ENCODE results near the gene POMT1.

Gene POMT1

DNA sequence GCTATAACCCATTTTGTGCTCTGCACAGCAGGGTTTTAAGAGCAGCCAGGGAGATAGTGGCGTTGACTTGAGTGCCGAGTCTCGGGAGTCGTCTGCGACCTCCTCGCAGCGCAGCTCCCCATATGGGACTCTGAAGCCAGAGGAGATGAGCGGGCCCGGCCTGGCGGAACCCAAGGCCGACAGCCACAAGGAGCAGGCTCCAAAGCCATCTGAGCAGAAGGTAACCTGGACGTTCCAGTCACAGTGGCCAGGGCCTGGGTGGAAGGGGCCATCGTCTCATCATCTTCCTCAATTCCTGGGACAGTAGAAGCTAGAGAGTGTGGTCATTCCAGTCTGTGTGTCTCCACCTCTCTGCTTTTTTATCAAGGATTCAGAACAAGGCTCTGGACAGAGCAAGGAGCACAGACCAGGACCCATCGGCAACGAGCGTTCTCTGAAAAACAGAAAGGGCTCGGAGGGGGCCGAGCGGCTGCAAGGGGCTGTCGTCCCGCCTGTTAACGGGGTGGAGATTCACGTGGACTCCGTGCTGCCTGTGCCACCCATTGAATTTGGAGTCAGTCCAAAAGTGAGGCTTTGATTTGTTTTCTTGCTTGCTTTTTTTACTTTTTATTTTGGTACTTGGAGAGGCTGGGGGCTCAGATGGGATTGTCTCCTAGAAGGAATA lies 20.2 kb upstream of the POMT1 start:
- FAIRE-seq: no peak
- no peak for DNase-seq (ENCODE audit: insufficient read length, low spot score)
- TF ChIP-seq, protein P1, sequence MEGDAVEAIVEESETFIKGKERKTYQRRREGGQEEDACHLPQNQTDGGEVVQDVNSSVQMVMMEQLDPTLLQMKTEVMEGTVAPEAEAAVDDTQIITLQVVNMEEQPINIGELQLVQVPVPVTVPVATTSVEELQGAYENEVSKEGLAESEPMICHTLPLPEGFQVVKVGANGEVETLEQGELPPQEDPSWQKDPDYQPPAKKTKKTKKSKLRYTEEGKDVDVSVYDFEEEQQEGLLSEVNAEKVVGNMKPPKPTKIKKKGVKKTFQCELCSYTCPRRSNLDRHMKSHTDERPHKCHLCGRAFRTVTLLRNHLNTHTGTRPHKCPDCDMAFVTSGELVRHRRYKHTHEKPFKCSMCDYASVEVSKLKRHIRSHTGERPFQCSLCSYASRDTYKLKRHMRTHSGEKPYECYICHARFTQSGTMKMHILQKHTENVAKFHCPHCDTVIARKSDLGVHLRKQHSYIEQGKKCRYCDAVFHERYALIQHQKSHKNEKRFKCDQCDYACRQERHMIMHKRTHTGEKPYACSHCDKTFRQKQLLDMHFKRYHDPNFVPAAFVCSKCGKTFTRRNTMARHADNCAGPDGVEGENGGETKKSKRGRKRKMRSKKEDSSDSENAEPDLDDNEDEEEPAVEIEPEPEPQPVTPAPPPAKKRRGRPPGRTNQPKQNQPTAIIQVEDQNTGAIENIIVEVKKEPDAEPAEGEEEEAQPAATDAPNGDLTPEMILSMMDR (IDR thresholded peaks at IDR 0.05; ENCODE audit: insufficient read depth, missing control alignments): no peak

DNA sequence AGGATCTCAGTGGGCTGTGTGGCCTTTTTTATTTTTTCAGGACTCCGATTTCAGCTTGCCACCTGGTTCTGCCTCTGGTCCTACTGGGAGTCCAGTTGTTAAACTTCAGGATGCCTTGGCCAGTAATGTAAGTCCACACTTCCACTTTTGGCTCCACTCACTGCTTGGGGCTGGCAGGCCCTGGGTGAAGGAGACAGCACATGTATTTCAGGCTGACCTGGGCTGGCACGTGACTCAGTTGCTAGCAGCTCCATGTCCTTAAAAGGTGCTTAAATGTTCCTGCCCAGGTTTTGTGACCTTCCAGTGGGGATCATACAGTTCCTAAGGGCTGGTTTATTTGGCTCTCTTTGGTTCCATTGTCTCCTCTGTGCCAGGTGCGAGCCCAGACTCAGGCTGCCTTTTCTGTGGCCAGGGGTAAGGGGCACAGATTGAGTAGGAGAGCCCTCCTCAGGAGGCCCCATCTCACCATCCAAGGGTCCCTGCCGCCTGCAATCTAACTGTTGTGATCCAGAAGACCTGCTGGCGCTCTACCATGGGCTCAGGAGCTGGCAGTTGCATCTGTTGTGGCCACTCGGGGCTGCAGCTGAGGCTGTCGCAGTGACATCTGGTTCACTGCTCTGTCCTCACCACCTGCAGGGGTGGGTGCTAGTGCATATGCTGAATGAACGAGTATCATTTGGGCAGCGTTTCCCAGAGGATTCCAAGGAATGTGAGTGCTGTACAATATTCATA lies 19.2 kb upstream of the POMT1 start:
- no peak for DNase-seq (ENCODE audit: insufficient read length, low spot score)
- no peak for FAIRE-seq
- TF ChIP-seq, protein P1 (IDR thresholded peaks at IDR 0.05; ENCODE audit: insufficient read depth, missing control alignments): no peak

DNA sequence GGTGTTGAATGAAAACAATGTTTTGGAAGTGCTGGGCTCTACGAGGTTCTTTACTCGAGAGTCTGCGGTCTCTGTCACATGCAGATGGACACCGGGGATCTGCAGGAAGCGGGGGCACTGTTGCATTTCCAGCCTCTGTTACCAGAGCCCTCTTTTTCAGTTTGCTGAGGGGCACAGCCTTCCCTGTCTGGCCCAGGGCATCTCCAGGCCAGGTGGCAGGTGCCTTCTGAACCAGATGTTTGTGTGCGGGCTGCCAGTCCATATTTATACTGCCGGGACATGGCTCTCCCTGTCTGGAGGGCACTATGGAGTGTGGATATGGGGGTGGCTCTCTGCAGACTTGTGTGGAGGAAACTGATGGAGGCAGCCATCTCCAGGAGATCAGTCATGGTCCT lies 18.7 kb upstream of the POMT1 start:
- TF ChIP-seq, protein P1 (IDR thresholded peaks at IDR 0.05; ENCODE audit: insufficient read depth, missing control alignments): no peak
- FAIRE-seq: no peak
- DNase-seq (ENCODE audit: insufficient read length, low spot score): no peak

DNA sequence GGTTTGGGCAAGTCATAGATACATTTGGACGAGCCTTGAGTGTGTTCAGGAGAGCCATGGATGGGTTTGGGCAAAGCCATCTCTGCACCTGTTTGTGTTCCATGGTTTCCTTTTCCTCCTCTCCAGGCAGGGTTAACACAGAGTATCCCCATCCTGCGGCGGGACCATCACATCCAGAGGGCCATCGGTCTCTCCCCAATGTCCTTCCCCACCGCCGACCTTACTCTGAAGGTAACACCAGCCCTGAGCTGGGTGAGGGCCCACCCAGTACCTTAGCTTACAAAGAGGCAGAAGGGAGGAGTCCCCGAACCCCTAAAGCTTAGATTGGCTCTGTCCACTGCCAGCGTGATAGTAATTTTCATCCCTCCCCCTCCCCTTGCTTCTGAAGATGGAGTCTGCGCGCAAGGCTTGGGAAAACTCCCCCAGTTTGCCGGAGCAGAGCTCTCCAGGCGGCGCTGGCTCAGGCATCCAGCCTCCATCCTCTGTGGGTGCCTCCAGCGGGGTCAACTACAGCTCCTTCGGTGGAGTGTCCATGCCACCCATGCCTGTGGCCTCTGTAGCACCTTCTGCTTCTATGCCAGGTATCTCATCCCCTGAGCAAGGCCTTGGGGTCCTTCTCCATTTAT lies 18.0 kb upstream of the POMT1 start:
- DNase-seq (ENCODE audit: insufficient read length, low spot score) (no peak), FAIRE-seq (no peak)
- TF ChIP-seq, protein P1 (IDR thresholded peaks at IDR 0.05; ENCODE audit: insufficient read depth, missing control alignments): no peak

DNA sequence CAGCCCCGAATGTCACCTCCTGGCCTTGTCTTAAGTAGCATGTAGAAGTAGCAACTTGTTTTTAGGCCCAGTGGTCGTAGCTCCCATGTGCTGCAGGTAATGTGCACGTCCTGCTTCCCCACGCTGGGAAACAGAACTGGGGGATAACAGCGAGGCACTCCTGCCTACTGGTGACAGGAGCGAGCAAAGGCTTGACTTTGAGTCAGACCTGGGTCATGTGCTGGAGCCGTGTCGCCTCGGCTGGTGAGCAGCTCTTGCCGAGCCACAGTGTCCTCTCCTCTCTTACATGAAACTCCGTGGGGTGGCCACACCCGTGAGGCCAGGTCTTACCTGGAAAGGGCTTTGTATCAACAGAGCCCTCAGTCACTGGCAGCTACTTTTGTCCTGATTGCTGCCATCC lies 17.5 kb upstream of the POMT1 start:
- no peak for FAIRE-seq
- no peak for DNase-seq (ENCODE audit: insufficient read length, low spot score)
- TF ChIP-seq, protein P1 (IDR thresholded peaks at IDR 0.05; ENCODE audit: insufficient read depth, missing control alignments): no peak

DNA sequence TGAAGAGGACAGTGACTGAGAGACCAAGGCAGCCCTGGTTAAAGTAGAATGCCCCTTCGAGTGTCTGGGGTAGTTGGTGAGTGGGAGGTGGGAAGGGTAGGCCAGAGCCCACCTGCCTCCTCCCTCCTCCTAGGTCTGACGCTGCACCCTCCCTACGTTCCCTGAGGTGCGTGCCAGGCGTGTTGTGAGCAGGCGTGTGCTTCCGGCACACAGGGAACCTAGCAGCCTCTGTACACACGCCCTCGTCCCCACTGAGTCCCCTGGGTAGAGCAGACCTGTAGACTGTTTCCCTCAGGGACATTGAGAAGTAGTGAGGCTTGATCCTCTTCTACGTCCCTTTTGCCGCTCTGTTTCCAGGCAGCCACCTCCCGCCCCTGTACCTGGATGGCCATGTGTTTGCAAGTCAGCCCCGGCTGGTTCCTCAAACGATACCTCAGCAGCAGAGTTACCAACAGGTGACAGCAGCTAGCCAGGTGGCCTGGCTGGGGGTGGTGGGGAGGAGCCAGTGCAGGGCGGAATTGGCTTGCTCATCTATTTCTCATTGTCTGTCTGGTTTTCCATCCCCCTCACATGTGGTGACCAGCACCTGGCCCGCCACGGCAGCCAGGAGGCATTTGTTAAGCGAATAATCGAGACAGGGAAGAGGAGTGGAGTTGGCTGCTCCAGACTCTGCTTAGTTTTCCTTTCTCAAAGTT lies 16.8 kb upstream of the POMT1 start:
- DNase-seq (ENCODE audit: insufficient read length, low spot score): no peak

More for the DNA sequence above, 16.8 kb upstream of the POMT1 start:
- TF ChIP-seq, protein P1 (IDR thresholded peaks at IDR 0.05; ENCODE audit: insufficient read depth, missing control alignments): no peak
- FAIRE-seq: no peak
